ENCODE data around the gene KIF2A. TPM values are rescaled to one million over a fixed set of nuclear protein-coding genes. Genes with fewer than 3 reads are reported as not detected.

The KIF2A gene
- total and polyA plus RNA-seq, 2 of the 8 experiments (the other 6 are each of a cell fraction or from before 2014, with no cell fraction given) = 18.4 to 97.1 TPM

- WGBS, 2 experiments (ENCODE audit: extremely low coverage in 1 of 2, insufficient coverage in 1 of 2, insufficient read length in 1 of 2, insufficient replicate concordance in 2 of 2, low coverage in 1 of 2, low lambda C conversion rate in 2 of 2, missing lambda C conversion rate in 1 of 2) = 11% methylated on average over 28 of the region's 33 CpGs; no CpG with 5 or more reads in 1 of the 2 experiments
- no peak overlapping the region for H3K14ac ChIP-seq (ENCODE audit: insufficient read length)
- ChIA-PET POLR2A (ENCODE audit: partially characterized antibody) (interaction anchor here (0.7 to 0.9 kb wide), 2 partner anchors 96 to 1522 kb away, joined by 4 read pairs; partner anchors contain the start of gene DIMT1), CTCF (ENCODE audit: partially characterized antibody) (interaction anchor here (0.6 to 0.9 kb wide), 2 partner anchors 82 to 482 kb away, joined by 3 read pairs; no protein-coding TSS in a partner anchor)
- H3K23me2 ChIP-seq (ENCODE audit: low read depth, low read length) = peaks cover 8% of the 10 kb centered on the region
- H3K56ac ChIP-seq (replicated peaks; ENCODE audit: insufficient read length, low read depth, low read length) = peak overlapping the region; percentile 53
- H4K20me1 ChIP-seq (replicated peaks in 1 of 2; ENCODE audit: control insufficient read depth in 1 of 2, insufficient read depth in 2 of 2, low read length in 2 of 2) = peaks cover 15 to 22% of the 10 kb centered on the region in 2 experiments
- H4K5ac ChIP-seq (ENCODE audit: insufficient read length, low read depth, low read length) = peak overlapping the region; percentile 88
- H3K9ac ChIP-seq (replicated peaks in 1 of 4; ENCODE audit: extremely low read depth in 1 of 4, low read depth in 3 of 4, low read length in 3 of 4) = peak overlapping the region; percentile 77 to 92 (median 88)
- no peak overlapping the region for H2BK20ac ChIP-seq (ENCODE audit: low read length)
- FAIRE-seq = no peak
- H4K8ac ChIP-seq (ENCODE audit: extremely low read depth, insufficient read depth, low read length) = peak overlapping the region; percentile 95
- H2BK120ac ChIP-seq (replicated peaks; ENCODE audit: low read depth, low read length) = peak overlapping the region; percentile 22
- no peaks in the 10 kb centered on the region for H3K9me3 ChIP-seq (ENCODE audit: insufficient read depth in 2 of 2, low read depth in 1 of 2, low read length in 1 of 2)
- H3K4me1 ChIP-seq (replicated peaks in 1 of 4; ENCODE audit: control insufficient read depth in 3 of 4, insufficient read depth in 4 of 4, low read length in 3 of 4) = peaks cover 0 to 8% (median 3%) of the 10 kb centered on the region in 4 experiments; a peak in 4 of 7 replicates
- no peaks in the 10 kb centered on the region; the same call in 1 of the 2 replicates for H3K79me1 ChIP-seq (ENCODE audit: low read depth, low read length)
- no peak overlapping the region for H2BK15ac ChIP-seq (ENCODE audit: low read length)
- H3K18ac ChIP-seq (ENCODE audit: extremely low read depth, low read length) = no peak overlapping the region; the same call in 1 of the 2 replicates
- peak overlapping the region; percentile 60 to 98 (median 78) for H3K4me3 ChIP-seq (ENCODE audit: extremely low read depth in 1 of 4, insufficient read depth in 2 of 4, low read depth in 3 of 4, low read length in 4 of 4)
- H3K4me2 ChIP-seq (ENCODE audit: insufficient read depth in 1 of 2, low read depth in 2 of 2, low read length in 2 of 2) = peak overlapping the region; percentile 77 to 88
- peak overlapping the region; percentile 44 for H3K4ac ChIP-seq (replicated peaks; ENCODE audit: insufficient read length, low read depth, low read length)
- H3K23ac ChIP-seq (ENCODE audit: insufficient read length) = peak overlapping the region; percentile 17
- H2AFZ ChIP-seq (ENCODE audit: low read length) = no peak overlapping the region
- H4K91ac ChIP-seq (replicated peaks; ENCODE audit: insufficient read length, low read length) = peak overlapping the region; percentile 55
- DNase-seq (ENCODE audit: low read depth in 1 of 2, low spot score in 2 of 2) = no peak
- no peak overlapping the region; the same call in 1 of the 2 replicates for H2BK12ac ChIP-seq (ENCODE audit: low read depth, low read length)
- peak overlapping the region; percentile 77; the same call in 1 of the 2 replicates for H2AK5ac ChIP-seq (ENCODE audit: low read depth, low read length)
- peaks cover 36 to 53% of the 10 kb centered on the region in 2 experiments for H3K79me2 ChIP-seq (ENCODE audit: control insufficient read depth in 1 of 2, insufficient read depth in 2 of 2, low read length in 2 of 2)
- H2BK5ac ChIP-seq (ENCODE audit: low read depth, low read length) = peak overlapping the region; percentile 82; the same call in 1 of the 2 replicates
- peaks cover 0 to 5% (median 0%) of the 10 kb centered on the region in 4 experiments; a peak in 2 of 8 replicates for H3K36me3 ChIP-seq (ENCODE audit: control insufficient read depth in 2 of 4, insufficient read depth in 4 of 4, low read length in 3 of 4)
- no peaks in the 10 kb centered on the region; a peak in 1 of 7 replicates for H3K27me3 ChIP-seq (replicated peaks in 1 of 4; ENCODE audit: control insufficient read depth in 3 of 4, extremely low read depth in 1 of 4, insufficient read depth in 3 of 4, low read length in 3 of 4)
- peak overlapping the region; percentile 81 for H3K27ac ChIP-seq (ENCODE audit: low read depth, low read length)
- TF ChIP-seq CTBP2 (IDR thresholded peaks at IDR 0.05; ENCODE audit: borderline replicate concordance, insufficient read depth, insufficient read length, low read length) (no peak), POLR2AphosphoS5 (IDR thresholded peaks at IDR 0.05; ENCODE audit: low read depth, low read length) (no peak), HDAC6 (IDR thresholded peaks at IDR 0.05; ENCODE audit: low read depth, low read length) (no peak), ZNF274 (IDR thresholded peaks at IDR 0.05; ENCODE audit: borderline replicate concordance, extremely low read depth, low read length) (no peak), CEBPB (IDR thresholded peaks at IDR 0.05; ENCODE audit: low read depth, low read length) (no peak), CHD2 (IDR thresholded peaks at IDR 0.05; ENCODE audit: low read length) (no peak), RNF2 (IDR thresholded peaks at IDR 0.05; ENCODE audit: borderline replicate concordance, low read depth, low read length, missing control alignments, poor library complexity, severe bottlenecking) (no peak), E2F6 (IDR thresholded peaks at IDR 0.05) (peak; percentile 74; the same call in 1 of the 2 replicates), RBBP5 (IDR thresholded peaks at IDR 0.05; ENCODE audit: borderline replicate concordance, low read depth, low read length) (no peak), SIRT6 (IDR thresholded peaks at IDR 0.05; ENCODE audit: low read length) (no peak), CREB1 (IDR thresholded peaks at IDR 0.05) (peak; percentile 57)
These were observed 1.1 kb downstream of the KIF2A start for GRCh38 chr5:62306896-62307689.

Data from H1 (cell line).